ENCODE results near the gene ARHGAP10.
A peak's percentile ranks its signal among the peaks of the same experiment; 100 is the strongest.

DNA sequence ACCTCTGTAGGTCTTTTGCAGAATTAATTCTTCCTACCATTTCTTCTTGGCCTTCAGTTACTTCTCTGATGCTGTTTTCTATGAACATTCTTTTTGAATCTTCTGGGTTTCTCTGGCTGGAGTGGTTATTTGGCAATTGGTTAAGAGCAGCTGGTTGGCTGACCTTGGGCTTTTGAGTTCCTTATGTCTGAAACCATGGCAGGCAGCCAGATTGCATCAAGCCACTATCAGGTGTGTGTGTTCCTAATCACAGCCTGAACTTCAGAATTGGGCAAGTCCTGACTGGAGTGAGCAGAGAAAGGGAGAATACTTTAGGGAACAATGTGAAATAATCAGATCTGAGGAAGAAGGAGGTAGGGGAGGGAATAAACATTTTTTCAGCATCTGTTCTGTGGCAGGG is 90.2 kb downstream of the ARHGAP10 start:
- TF ChIP-seq POLR2AphosphoS5 (IDR thresholded peaks at IDR 0.05) (peak; percentile 86), POLR2A (IDR thresholded peaks at IDR 0.05) (no peak)
- TF ChIP-seq, protein P1, sequence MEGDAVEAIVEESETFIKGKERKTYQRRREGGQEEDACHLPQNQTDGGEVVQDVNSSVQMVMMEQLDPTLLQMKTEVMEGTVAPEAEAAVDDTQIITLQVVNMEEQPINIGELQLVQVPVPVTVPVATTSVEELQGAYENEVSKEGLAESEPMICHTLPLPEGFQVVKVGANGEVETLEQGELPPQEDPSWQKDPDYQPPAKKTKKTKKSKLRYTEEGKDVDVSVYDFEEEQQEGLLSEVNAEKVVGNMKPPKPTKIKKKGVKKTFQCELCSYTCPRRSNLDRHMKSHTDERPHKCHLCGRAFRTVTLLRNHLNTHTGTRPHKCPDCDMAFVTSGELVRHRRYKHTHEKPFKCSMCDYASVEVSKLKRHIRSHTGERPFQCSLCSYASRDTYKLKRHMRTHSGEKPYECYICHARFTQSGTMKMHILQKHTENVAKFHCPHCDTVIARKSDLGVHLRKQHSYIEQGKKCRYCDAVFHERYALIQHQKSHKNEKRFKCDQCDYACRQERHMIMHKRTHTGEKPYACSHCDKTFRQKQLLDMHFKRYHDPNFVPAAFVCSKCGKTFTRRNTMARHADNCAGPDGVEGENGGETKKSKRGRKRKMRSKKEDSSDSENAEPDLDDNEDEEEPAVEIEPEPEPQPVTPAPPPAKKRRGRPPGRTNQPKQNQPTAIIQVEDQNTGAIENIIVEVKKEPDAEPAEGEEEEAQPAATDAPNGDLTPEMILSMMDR (IDR thresholded peaks at IDR 0.05), result no peak

Measured in prostate gland (tissue), 2 donors.